SK-N-SH (cell line): ENCODE data around the gene TTC39C.

ENCODE experiments used
- CTCF ChIP-seq: fragments of 200-600 bp; sonication (generic); IDR thresholded peaks from 2 replicates; pipeline ENCODE4 v1.6.1; 2017; ENCODE audit warnings: antibody characterized with exemption, mild to moderate bottlenecking, moderate library complexity
- EP300 ChIP-seq, 2 experiments: IDR thresholded peaks; 2 replicates each; pipeline versions ENCODE4 v1.4.0 to v1.6.1; 2012; ENCODE audit warnings: borderline replicate concordance in 1 of 2, low read depth in 1 of 2, low read length in 1 of 2
- FOSL2 ChIP-seq: IDR thresholded peaks from 2 replicates; pipeline ENCODE4 v1.4.0; 2012; ENCODE audit warnings: low read depth, mild to moderate bottlenecking, moderate library complexity, borderline replicate concordance
- GABPA ChIP-seq: IDR thresholded peaks from 2 replicates; pipeline ENCODE4 v1.4.0; 2012; ENCODE audit warnings: low read depth, mild to moderate bottlenecking
- GATA2 ChIP-seq: sonication (generic); formaldehyde crosslinking; IDR thresholded peaks from 2 replicates; pipeline ENCODE4 v1.5.0; 2020; ENCODE audit warnings: mild to moderate bottlenecking, missing genetic modification reagents
- MEF2A ChIP-seq: IDR thresholded peaks from 2 replicates; pipeline ENCODE4 v1.4.0; 2012; ENCODE audit warnings: low read depth, borderline replicate concordance
- POLR2AphosphoS5 ChIP-seq: IDR thresholded peaks from 2 replicates; pipeline ENCODE4 v1.6.1; 2012; ENCODE audit warnings: low read depth, low read length
- RFX5 ChIP-seq: IDR thresholded peaks from 2 replicates; pipeline ENCODE4 v1.6.1; 2012; ENCODE audit warnings: mild to moderate bottlenecking, improper control_type of control experiment, low read length
- TAF1 ChIP-seq: IDR thresholded peaks from 2 replicates; pipeline ENCODE4 v1.6.1; 2012; ENCODE audit warnings: low read depth, mild to moderate bottlenecking, low read length, moderate library complexity, borderline replicate concordance
- TCF12 ChIP-seq: IDR thresholded peaks from 2 replicates; pipeline ENCODE4 v1.4.0; 2012
- TF ChIP-seq, protein P1 (sequence below): IDR thresholded peaks from 2 replicates; pipeline ENCODE4 v1.4.0; 2012; ENCODE audit warnings: low read depth, borderline replicate concordance

DNA sequence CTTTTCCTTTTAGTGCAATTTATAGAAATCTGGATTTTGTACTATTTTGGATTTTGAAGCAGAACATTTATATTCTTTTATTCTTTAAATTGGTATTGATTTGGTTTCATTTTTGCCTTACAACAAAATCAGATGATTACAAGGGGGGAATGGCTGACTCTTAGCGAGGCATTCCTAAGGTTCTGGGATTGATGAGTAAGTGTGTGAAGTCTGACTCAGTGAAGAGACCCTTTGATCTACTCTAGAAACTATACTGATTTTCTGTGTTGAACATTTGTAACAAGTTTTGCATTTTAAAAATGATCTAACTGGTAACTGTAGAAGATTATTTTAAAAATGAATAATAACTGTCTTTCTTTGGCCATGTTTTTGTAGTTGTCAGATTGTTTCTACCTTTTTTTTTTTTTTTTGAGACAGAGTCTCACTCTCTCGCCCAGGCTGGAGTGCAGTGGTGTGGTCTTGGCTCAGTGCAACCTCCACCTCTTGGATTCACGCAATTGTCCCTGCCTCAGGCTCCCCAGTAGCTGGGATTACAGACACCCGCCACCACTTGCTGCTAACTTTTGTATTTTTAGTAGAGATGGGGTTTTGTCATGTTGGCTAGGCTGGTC, 48.7 kb downstream of the TTC39C start:
- TF ChIP-seq MEF2A (no peak), CTCF (no peak), FOSL2 (peak; percentile 50; the same call in 1 of the 2 replicates), TAF1 (no peak), EP300 (IDR thresholded peaks at IDR 0.05; ENCODE audit: borderline replicate concordance in 1 of 2, low read depth in 1 of 2, low read length in 1 of 2) (no peak), GATA2 (CRISPR knock-in tag) (no peak), TCF12 (no peak), POLR2AphosphoS5 (no peak), GABPA (no peak), RFX5 (no peak)
- TF ChIP-seq, protein P1, sequence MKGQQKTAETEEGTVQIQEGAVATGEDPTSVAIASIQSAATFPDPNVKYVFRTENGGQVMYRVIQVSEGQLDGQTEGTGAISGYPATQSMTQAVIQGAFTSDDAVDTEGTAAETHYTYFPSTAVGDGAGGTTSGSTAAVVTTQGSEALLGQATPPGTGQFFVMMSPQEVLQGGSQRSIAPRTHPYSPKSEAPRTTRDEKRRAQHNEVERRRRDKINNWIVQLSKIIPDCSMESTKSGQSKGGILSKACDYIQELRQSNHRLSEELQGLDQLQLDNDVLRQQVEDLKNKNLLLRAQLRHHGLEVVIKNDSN: no peak
